GM12864 (cell line): ENCODE results near the gene VAV3.

Experiments
- DNase-seq: peaks from one replicate; pipeline ENCODE4 v3.0.0-alpha.2; 2011; ENCODE audit warnings: low read depth
- H3K4me3 ChIP-seq: 2 replicates; pipeline ENCODE4 v1.5.1; 2011; ENCODE audit warnings: mild to moderate bottlenecking, low read depth, low read length, control low read depth
- TF ChIP-seq, protein P1 (sequence below): IDR thresholded peaks from 2 replicates; pipeline ENCODE4 v1.5.1; 2011; ENCODE audit warnings: low read depth, mild to moderate bottlenecking, moderate library complexity, low read length, control low read depth, inconsistent platforms; ENCODE audit errors: missing control alignments

Gene VAV3

DNA sequence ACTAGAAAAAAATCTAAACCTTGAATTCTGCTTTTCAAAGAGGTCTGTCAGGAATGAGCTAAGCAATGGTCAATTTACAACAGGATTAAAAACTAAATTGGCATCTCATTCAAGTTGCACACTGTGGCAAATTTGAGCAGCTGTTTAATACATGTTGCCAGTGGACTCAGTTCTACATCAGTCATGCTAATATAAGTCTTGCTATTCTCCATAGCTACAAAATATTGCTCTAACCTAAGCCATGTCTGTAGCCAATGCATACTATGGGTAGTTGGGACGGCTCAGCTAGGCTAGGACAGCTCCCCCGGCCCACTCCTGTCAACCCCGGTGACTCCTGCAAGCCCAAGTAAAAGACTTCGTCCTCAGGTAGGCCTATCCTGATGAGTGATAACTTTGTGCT, 10.9 kb upstream of the VAV3 start:
- no peak for DNase-seq
- no peak overlapping the region for H3K4me3 ChIP-seq
- TF ChIP-seq, protein P1, sequence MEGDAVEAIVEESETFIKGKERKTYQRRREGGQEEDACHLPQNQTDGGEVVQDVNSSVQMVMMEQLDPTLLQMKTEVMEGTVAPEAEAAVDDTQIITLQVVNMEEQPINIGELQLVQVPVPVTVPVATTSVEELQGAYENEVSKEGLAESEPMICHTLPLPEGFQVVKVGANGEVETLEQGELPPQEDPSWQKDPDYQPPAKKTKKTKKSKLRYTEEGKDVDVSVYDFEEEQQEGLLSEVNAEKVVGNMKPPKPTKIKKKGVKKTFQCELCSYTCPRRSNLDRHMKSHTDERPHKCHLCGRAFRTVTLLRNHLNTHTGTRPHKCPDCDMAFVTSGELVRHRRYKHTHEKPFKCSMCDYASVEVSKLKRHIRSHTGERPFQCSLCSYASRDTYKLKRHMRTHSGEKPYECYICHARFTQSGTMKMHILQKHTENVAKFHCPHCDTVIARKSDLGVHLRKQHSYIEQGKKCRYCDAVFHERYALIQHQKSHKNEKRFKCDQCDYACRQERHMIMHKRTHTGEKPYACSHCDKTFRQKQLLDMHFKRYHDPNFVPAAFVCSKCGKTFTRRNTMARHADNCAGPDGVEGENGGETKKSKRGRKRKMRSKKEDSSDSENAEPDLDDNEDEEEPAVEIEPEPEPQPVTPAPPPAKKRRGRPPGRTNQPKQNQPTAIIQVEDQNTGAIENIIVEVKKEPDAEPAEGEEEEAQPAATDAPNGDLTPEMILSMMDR, result no peak

DNA sequence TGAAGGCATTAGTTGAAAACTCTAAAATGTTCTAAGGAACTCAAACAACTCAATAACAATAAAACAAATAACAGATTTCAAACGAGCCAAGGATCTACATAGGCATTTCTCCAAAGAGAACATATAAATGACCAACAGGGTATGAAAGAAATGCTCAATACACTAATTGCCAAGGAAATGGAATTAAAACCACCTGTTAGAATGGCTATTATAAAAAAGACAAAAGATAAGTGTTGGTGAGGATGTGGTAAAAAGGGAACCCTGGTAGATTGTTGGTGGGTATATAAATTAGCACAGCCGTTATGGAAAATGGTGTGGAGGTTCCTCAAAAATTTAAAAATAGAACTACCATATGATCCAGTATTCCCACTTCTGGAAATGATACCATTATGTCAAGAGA, 9.1 kb upstream of the VAV3 start:
- TF ChIP-seq, protein P1, result no peak

DNA sequence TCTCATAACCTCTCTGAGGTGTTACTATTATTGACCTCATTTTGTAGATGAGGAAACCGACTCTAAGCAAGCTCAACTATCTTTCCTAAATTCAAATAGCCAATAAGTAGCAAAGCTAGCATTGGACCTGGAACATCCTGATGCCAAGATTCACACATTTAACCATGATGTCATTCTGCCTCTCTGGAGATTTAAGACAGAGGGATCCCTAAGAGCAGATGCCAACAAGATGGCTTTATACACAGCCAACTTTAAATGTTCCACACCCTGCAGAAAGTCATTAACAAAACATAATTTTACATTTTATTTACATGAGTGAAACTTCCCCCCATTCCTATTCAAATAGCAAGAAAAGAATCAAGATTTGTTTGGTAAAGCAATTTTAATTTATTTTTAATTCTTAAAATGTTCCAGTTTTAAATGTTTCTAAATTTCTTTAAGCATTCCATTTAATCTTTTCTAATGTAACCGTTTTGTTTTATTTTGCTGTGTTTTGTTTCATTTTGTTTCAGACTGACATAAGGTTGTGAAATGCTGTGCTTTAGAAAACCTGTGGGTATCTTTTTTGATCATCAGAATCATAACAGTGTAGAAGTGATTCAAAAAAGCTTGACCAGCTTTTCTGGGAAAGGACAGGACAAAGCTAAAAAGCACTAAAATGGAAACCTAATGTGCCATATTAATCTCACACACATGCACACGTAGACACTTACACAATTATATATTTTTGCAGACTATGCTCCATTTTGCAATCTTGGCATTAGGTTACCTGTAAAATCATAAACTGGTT, 7.6 kb upstream of the VAV3 start:
- no peak overlapping the region for H3K4me3 ChIP-seq
- TF ChIP-seq, protein P1, result no peak
- no peak for DNase-seq

More for the DNA sequence above, 9.1 kb upstream of the VAV3 start:
- H3K4me3 ChIP-seq, result no peak overlapping the region
- DNase-seq, result no peak

DNA sequence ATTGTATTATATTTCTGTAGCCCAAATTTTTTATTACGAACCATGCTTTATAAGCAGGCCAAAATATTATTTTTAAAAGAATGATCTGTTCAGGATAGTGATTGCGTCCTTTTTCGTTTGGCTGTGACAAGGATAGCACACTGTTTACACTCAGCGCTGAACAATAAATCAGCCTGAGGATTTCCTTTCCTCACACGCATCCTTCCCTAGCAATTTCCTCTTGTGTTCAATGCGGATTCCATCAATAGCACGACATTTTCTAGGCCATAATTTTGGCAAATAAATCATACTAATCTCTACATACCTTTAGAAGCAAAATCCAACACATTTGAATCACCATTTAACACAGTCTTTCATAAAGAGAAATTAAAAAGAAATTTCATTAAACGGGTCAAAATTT, 1.6 kb upstream of the VAV3 start:
- TF ChIP-seq, protein P1, result no peak
- DNase-seq, result no peak
- H3K4me3 ChIP-seq, result no peak overlapping the region

DNA sequence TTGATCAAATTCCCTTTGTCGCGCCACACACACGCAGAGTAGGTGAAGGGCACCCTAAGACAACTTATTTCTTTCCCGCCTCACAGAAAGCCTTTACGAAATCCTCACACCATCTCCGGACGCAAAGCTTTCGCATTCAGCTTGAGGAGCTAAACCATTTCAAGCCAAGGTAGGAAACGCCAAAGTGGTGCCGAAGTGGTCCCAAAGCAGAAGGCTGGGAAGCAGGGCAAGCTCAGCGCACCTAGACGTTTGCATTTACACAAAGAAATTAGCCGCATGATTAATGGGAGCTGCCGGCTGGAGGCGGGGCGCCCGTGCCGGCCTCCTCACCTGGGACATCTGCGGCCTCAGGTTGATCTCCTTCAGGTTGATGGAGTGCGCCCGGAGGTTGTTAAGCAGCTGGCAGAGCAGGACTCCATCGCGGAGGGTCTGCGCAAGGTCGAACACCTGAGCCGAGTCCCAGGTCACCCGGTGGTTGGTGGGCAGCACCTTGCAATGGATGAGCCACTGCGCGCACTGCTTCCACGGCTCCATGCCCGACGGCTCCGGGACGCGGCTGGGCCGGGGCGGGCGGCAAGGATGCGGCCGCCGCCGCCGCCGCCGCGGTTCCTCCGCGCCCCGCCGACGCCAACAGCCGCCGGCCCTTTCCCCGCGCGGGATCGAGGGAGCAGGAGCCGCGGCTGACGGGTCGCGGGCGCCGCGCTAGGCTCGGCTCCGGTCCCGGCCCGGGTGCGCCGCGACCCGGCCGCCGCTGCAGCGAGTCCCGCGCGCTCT, 457 bp downstream of the VAV3 start:
- peak overlapping the region; percentile 16 for H3K4me3 ChIP-seq
- TF ChIP-seq, protein P1, result no peak
- no peak for DNase-seq

DNA sequence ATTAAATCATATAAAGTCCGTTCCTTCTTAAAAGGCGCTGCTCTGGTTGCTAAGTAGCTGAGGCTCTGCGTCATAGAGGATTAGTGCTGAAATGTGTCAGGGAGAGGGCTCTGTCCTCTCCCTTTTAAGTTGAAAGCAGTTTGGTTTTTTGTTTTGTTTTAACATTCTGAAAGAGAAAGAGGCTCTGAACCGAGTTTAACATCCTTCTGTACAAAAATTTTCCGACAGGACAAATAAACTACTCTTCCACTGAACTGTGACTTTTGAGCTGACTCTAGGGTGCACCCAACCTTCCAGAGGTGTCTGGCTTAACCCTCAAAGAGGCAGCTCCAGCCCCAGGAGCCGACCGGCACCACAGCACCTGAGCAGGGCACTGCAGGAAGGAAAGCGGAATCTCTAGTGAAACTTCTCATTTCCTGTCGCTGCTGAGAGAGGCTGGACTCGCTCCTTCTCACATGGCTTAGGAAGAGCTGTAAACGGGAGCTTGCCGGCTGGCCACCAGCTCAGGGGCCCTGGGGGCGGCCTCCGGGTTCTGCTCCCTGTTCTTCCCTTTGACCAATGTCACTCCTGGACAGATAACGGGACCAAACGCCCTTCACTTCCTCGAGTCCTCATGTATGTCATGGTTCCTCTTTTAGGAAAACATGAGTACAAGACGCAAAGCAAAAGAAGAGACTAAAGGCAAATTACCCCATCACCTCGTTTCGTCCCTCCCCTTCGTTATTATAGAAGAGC, 1.2 kb downstream of the VAV3 start:
- TF ChIP-seq, protein P1, result no peak

More for the DNA sequence above, 1.2 kb downstream of the VAV3 start:
- peak overlapping the region; percentile 16 for H3K4me3 ChIP-seq
- DNase-seq, result peak; percentile 62
